HPDE6-E6E7 (cell line): Measurements from ENCODE around the gene MAEA.

Experiments
- DNase-seq: peaks from one replicate; pipeline ENCODE4 v3.0.0; 2011; ENCODE audit warnings: missing footprints; ENCODE audit errors: extremely low spot score

The MAEA gene

DNA sequence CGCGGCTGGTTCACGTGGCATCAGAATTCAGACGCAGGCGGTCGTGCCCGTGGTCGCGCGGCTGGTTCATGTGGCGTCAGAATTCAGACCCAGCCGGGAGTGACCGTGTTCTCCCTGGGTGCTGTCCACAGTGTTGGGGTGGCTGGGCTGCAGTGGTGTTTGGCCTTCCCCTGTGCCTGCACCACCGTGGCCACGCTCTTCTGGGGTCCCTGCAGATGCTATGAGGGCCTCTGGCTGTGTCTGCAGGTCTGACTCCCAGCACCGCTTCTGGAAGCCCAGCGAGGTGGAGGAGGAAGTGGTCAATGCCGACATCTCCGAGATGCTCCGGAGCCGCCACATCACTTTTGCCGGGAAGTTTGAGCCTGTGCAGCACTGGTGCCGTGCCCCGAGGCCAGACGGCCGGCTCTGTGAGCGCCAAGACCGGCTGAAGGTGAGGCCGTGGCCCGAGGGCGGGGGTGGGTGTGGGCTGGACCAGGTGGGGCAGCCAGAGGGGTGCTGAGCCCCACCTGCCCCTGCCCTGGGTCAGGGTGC is 90.2 kb downstream of the MAEA start:
- DNase-seq, result no peak

DNA sequence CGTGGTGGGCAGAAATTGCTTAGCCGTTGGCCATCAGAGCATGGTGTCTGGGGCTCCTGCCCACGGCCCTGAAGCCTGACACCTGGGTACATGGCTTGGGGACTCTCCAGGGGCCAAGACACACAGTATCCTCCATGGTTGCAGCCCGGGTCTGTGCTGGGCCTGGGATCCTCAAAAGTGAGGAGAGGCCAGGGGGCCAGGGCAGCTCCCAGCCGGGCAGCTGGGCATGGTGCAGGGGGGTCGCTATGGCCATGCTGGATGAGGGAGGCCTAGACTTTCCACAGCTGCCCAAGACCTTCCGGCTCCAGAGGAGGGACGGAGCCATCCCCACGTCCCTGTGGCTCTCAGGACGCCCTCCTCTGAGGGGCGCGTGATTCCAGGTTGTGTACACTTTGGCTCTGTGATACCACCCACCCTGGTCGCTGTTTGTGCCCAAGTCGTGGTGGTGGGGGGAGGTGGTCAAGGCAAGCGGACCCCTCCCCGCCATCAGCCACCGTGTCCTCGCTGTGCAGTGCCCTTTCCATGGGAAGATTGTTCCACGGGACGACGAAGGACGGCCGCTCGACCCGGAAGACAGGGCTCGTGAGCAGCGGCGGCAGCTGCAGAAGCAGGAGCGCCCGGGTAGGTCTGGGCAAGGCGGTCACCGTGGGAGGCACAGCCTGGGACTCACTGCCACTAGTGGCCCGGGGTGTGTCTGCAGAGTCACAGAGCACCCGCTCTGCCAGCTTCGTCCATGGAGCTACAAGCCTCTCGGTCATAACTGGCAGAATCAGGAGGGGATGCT is 90.9 kb downstream of the MAEA start:
- DNase-seq, result no peak

DNA sequence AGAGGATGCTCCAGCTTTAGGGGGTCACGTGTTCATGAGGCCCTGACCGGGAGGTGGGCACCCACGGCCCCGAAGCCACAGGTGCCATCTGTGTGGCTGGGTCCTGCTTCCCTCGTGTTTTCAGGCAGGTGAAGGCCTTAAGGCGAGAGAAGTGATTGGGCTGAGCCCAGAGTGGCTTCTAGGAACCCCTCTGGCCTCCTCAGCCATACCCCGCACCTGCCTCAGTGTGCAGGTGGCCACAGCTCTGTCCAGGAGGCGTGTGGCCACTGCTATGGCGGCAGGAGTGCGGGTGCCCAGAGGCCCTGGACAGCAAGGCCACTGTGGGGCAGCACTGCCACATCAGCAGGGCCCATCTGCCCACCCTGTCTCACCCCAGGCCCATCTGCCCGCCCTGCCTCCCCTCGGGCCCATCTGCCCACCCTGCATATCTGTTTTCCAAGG is 91.5 kb downstream of the MAEA start:
- no peak for DNase-seq

DNA sequence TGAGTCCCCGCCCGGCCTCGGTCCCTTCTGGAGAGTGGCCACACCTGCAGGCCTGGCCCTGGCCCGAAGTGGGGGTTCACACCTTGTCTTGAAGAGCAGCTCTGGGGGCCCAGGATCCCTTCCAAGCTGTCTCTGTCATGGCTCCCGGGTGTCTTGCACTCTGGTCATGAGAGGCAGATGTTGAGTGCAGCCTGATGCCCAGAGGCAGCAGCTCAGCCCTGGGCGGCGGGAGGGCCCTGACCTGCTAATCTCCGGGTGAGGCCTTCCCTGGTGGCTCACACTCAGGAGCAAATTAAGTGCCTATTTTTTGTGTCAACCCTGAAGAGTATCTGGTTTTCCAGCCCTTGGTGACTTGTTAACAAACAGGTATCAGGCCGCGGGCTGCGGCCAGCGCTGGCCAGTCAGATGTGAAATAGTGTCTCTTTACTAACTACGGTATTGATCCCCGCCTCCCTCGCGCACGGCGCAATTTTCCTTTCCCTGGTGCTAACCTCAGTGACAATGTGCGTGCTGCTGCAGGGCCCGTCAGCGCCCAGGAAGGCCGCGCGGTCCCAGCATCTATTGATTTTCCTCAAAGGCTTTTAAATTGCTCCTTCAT is 92.4 kb downstream of the MAEA start:
- no peak for DNase-seq

DNA sequence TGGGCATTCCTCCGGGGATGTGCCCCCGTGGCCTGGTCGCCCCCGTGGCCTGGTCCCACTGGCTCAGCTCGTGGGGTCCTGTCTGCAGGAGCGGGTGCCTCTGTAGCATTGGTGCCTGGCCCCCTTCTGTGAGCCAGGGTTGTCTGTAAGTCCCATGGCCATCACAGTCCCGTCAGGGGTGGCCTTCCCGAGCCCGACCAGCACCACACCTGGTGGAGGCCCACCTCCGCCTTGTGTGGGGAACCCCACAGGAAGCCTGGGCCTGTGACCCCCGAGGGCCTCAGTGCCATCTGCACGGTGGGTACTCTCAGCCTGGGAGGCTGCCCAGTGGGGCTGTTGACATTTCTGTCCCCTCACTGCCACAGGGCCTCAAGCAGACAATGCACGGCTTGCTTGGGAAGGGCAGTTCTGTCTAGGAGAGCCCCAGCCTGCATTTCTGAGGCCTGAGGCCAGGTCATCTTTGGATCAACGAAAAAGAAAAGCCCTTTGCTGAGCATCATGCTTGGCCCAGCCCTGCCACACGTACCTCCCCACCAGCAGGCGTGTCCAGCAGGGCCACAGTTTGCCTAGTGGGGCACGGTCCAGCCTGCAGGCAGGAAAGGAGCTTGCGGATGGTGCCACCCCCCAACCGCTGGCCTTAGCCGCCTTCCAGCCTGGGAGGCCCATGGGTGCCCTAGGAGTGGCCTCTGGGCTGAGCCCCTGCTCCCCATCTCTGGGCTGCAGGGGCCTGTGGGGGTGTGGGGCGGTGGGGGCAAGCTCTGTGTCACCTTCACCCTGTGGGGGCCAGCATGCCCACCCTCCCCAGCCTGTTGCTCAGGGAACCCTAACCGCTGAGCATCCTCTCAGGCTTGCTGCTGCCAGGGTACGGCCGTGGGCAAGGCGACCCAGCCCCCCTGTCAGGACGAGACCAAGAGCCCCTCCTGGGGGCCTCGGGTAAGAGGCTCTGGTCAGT is 93.4 kb downstream of the MAEA start:
- DNase-seq, result no peak

DNA sequence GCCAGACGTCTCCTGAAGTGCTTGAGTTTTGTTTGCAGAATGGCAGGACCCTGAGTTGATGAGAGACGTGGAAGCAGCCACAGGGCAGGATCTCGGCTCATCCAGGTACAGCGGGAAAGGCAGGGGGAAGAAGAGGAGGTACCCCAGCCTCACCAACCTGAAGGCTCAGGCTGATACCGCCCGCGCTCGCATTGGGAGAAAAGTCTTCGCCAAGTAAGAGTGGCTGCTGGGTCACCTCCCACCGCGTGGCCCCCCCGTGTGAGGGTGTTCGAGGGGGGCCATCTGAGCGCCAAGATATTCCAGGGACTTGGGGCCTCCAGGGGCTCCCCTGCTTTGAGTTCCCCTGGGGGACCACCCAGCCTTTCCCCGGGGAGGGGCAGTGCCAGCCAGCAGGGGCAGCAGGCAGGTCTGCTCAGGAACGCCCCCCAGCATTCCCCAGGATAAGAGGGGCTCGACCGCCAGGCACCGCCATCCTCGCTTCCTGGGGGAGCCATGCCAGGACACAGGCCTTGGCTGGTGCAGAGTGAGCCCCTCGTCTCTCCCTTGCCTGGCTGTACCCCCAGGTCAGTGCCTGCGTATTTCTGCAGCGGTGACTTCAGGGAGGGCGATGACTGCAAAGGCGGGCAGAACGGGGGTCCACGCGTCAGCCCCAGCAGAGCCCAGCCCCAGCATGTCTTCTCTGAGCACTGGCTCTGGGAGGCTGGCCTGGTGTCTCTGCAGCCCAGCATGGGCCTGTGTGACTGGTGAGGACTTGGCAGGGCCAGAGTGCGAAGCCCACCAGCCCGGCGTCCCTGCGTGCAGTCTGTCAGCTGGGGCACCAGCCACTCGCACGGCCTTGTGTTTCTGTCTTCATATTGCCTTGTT is 94.3 kb downstream of the MAEA start:
- no peak for DNase-seq

DNA sequence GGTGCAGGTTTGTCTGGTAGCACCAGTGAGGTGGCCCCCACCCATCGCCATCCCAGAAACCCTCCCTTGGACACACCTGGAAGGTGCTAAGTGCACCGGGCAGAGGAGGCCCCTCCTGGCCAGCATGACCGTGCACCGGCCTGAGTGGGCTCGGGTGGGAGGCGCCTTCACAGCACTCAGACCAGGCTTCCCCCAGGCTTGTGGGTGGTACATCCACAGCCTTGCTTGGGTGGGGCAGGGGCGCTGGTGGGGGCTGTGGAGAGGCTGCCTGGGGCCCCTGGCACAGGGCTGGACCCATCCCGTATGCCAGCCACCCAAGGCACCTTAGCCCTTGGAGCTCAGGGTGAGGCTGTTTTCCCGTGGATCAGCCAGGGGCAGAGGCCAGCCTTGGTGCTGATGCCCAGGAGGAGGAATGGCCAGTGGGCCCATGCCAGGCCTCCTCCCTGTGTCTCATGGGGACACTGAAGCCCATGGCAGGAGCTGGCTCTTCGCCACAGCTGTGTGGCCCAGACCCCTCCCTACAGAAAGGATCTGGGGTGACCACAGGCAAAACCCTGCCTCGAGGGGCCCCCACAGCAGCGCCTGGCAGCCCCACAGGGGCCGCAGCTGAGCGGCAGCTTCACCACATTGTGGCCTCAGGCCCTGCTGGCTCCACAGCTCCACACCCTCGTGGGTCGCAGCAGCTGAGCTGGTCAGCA is 95.1 kb downstream of the MAEA start:
- DNase-seq, result no peak

DNA sequence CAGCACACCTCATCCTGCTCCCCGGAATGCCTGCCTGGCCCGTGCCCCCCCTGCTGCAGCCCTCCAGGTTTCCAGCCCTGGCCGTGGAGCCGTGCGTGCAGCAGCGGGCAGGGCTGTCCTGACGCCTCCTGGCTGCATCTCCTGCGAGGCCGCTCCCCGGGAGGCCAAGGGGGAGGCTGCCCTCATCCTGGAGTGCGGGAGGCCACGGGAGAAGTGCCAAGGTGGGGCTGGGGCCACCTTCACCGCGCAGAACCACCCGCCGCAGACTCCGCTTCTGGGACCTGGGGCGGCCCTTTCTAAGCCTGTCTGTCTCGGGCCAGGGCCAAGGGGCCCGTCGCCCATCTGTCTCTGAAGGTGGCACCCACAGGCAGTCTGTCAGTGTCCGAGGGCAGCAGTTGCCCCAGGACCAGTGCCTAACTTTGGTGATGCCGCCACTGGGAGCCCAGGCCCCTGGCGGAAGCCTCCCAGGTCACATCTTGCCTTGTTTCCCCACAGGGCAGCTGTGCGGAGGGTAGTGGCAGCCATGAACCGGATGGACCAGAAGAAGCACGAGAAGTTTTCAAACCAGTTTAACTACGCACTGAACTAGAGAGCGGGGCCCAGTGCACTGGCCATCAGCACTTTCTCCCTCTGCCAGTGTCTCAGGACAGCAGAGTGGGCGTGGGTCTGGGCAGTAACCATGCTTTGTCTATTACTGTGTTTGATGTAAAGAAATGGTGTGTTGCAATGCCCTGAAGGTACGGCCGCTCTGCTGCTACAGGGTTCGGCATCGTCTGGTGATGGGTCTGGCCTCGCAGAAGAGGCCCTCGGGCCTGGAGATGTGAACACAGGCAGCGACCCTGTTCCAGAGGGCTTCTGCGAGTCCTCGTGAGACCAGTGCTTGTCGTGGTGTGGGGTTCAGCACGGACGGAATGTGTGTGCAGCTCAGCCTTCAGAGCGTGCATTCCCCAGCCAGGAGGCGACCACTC is 96.0 kb downstream of the MAEA start:
- DNase-seq, result no peak
